A549 (cell line): Measurements from ENCODE around the gene ACYP2. TPM values are rescaled to one million over a fixed set of nuclear protein-coding genes. Genes with fewer than 3 reads are reported as not detected.

ENCODE experiments used
- ATAC-seq, 2 experiments: fragments of 200-7000 bp in 1 of 2; fragments of >200 bp in 1 of 2; cut with Nextera tagmentation in 1 of 2; cut with Tn5 transposase in 1 of 2; 3 replicates each; pipeline versions ENCODE4 v1.8.0 to v1.9.1; 2018 to 2020; ENCODE audit warnings: mild to moderate bottlenecking in 1 of 2, moderate library complexity in 1 of 2
- CTCF ChIA-PET: fragments of 300-600 bp; sonication (Branson Sonifier 250); formaldehyde crosslinking; extraction: SDS; loops from one replicate; lab custom pipeline; 2021; ENCODE audit warnings: antibody characterized with exemption, inconsistent platforms; lab: Yijun Ruan, JAX
- POLR2A ChIA-PET: fragments of 350-600 bp; formaldehyde crosslinking; extraction: SDS; loops from one replicate; lab custom pipeline; 2021; ENCODE audit warnings: antibody characterized with exemption, inconsistent platforms; lab: Yijun Ruan, JAX
- DNase-seq, 2 experiments: peaks; one replicate each; pipeline versions ENCODE4 v3.0.0 to v3.0.0-alpha.2; 2011 to 2016; ENCODE audit warnings: low read depth in 1 of 2, low spot score in 1 of 2
- FAIRE-seq: peaks from 2 replicates; lab custom pipeline; 2011; peaks lifted over from hg19 to GRCh38; lab: Jason Lieb, UNC
- H3K27ac ChIP-seq, 2 experiments: fragments of >200 bp; sonication (Bioruptor Twin); formaldehyde crosslinking; 3 replicates each; pipeline ENCODE4 v1.5.1; 2016 to 2017
- H3K4me1 ChIP-seq: fragments of >200 bp; sonication (Bioruptor Twin); formaldehyde crosslinking; 3 replicates; pipeline ENCODE4 v1.6.1; 2016
- H3K4me2 ChIP-seq: fragments of >200 bp; sonication (Bioruptor Twin); formaldehyde crosslinking; 3 replicates; pipeline ENCODE4 v1.6.1; 2016
- H3K4me3 ChIP-seq: fragments of >200 bp; sonication (Bioruptor Twin); formaldehyde crosslinking; 3 replicates; pipeline ENCODE4 v1.5.1; 2016
- H3K9me3 ChIP-seq: fragments of >200 bp; sonication (Bioruptor Twin); formaldehyde crosslinking; 3 replicates; pipeline ENCODE4 v1.6.1; 2016
- CEBPB ChIP-seq, 2 experiments: fragments of >200 bp in 1 of 2; sonication (Bioruptor Twin) in 1 of 2; formaldehyde crosslinking in 1 of 2; IDR thresholded peaks; 2 replicates each; pipeline ENCODE4 v1.6.1; 2012 to 2016
- CHD2 ChIP-seq: fragments of 150-350 bp; IDR thresholded peaks from 2 replicates; pipeline ENCODE4 v1.6.1; 2014; ENCODE audit warnings: low read length; ENCODE audit not compliant: partially characterized antibody
- EHF ChIP-seq: fragments of 250-450 bp; sonication (Bioruptor Pico); IDR thresholded peaks from 2 replicates; pipeline ENCODE4 v1.5.0; 2020; ENCODE audit warnings: mild to moderate bottlenecking
- FOSB ChIP-seq: fragments of 250-450 bp; sonication (Bioruptor Pico); IDR thresholded peaks from 2 replicates; pipeline ENCODE4 v1.5.0; 2020; ENCODE audit warnings: mild to moderate bottlenecking, moderate library complexity
- KDM1A ChIP-seq: fragments of 200-600 bp; sonication (generic); IDR thresholded peaks from 2 replicates; pipeline ENCODE4 v1.6.1; 2016; ENCODE audit warnings: low read depth, mild to moderate bottlenecking
- RAD21 ChIP-seq, 2 experiments: fragments of >200 bp in 1 of 2; sonication (Bioruptor Twin) in 1 of 2; formaldehyde crosslinking in 1 of 2; IDR thresholded peaks in 1 of 2; conservative IDR thresholded peaks in 1 of 2; 2 replicates in 1 of 2; 3 replicates in 1 of 2; pipeline ENCODE4 v1.6.1; 2012 to 2018; ENCODE audit warnings: inconsistent platforms in 1 of 2
- RCOR1 ChIP-seq: fragments of 150-350 bp; IDR thresholded peaks from 2 replicates; pipeline ENCODE4 v1.6.1; 2014; ENCODE audit warnings: antibody characterized with exemption, low read length, low read depth
- RFX5 ChIP-seq: fragments of 450-650 bp; IDR thresholded peaks from 2 replicates; pipeline ENCODE4 v1.7.1; 2014; ENCODE audit warnings: antibody characterized with exemption, mild to moderate bottlenecking, moderate library complexity
- SMC3 ChIP-seq: fragments of >200 bp; sonication (Bioruptor Twin); formaldehyde crosslinking; IDR thresholded peaks from 3 replicates; pipeline ENCODE4 v1.6.1; 2018; ENCODE audit warnings: inconsistent platforms
- SREBF2 ChIP-seq: fragments of 450-650 bp; IDR thresholded peaks from 2 replicates; pipeline ENCODE4 v1.6.1; 2014; ENCODE audit warnings: mild to moderate bottlenecking, moderate library complexity
- ZNF302 ChIP-seq: fragments of 250-450 bp; sonication (Bioruptor Pico); IDR thresholded peaks from 2 replicates; pipeline ENCODE4 v1.9.0; 2021; ENCODE audit warnings: inconsistent platforms, mild to moderate bottlenecking, moderate library complexity
- ZSCAN20 ChIP-seq: fragments of 250-450 bp; sonication (Bioruptor Pico); IDR thresholded peaks from 2 replicates; pipeline ENCODE4 v1.8.0; 2022; ENCODE audit warnings: mild to moderate bottlenecking, moderate library complexity
- WGBS: methylation state at CpG from one replicate; pipeline ENCODE4 v1.1.6; 2017; ENCODE audit errors: missing lambda C conversion rate; 5-methylcytosine and 5-hydroxymethylcytosine counted together
- polyA plus RNA-seq, 4 experiments: library from polyadenylated mRNA; depleted of rRNA in 3 of 4; stranded (reverse); fragments of >200 nt; fragmentation: RNase III in 1 of 4; extraction: RNeasy Plus Mini Kit Qiagen cat#74134 plus additional on column Dnase treatment in 1 of 4; gene quantifications; 2 replicates in 3 of 4; 3 replicates in 1 of 4; pipeline ENCODE4 v1.2.3, GENCODE V29; 2011 to 2017
- TF ChIP-seq, protein P1 (sequence below): fragments of 250-450 bp; sonication (Bioruptor Pico); IDR thresholded peaks from 2 replicates; pipeline ENCODE4 v1.5.0; 2020; ENCODE audit warnings: low read depth, mild to moderate bottlenecking, moderate library complexity
- TF ChIP-seq, protein P2 (sequence below): fragments of 150-350 bp; IDR thresholded peaks from 2 replicates; pipeline ENCODE4 v1.6.1; 2014; ENCODE audit warnings: low read depth, mild to moderate bottlenecking, low read length
- TF ChIP-seq, protein P3 (sequence below): fragments of >200 bp; sonication (Bioruptor Twin); formaldehyde crosslinking; IDR thresholded peaks from 3 replicates; pipeline ENCODE4 v1.5.1; 2016

The ACYP2 gene
- polyA plus RNA-seq, 2 of the 4 experiments (the other 2 are of a cell fraction), result 10.0 to 11.4 TPM

DNA sequence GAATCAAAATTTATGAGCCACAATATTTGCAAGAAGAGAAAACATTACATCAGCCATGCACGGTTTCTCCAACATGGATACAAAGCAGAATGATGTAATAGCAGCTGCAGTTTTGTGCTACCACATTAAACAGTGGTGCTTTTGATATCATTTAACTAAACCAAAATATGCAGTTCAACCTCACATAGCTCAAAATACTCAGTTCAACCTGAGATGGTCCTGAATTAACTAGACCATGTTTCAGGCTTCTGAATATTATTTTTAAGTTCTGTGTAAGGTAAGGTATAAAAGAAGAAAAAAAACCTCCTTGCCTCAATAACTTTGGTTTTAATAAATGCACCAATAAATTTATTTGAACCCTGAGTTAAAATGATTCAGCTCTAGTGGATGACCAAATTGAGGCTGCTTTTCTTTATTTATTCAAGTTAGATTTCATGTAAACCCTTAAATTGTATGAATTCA, 159.4 kb downstream of the ACYP2 start:
- ChIA-PET CTCF (interaction anchor here (0.6 kb wide), 1 partner anchor 56 kb away, joined by 4 read pairs; no protein-coding TSS in a partner anchor), POLR2A (no interaction called here)
- 13% methylated on average over 1 of the region's 1 CpG for WGBS
- DNase-seq (peak in 1 of 2 experiments; percentile 23), ATAC-seq (no peak), FAIRE-seq (peak; percentile 74)
- TF ChIP-seq EHF (CRISPR knock-in tag) (no peak), CEBPB (IDR thresholded peaks at IDR 0.05) (0 out of 4 replicates have a peak, but pooled peaks of 1 of the 2 experiments have one; percentile 24)
- peaks cover 2% of the 10 kb centered on the region; the same call in 2 of the 3 replicates for H3K9me3 ChIP-seq
- H3K27ac ChIP-seq, result peak overlapping the region; percentile 61 to 78; a peak in 4 of 6 replicates
- peaks cover 8% of the 10 kb centered on the region; the same call in 2 of the 3 replicates for H3K4me1 ChIP-seq
- H3K4me2 ChIP-seq, result peak overlapping the region; percentile 34; the same call in 2 of the 3 replicates
- H3K4me3 ChIP-seq, result no peak overlapping the region

DNA sequence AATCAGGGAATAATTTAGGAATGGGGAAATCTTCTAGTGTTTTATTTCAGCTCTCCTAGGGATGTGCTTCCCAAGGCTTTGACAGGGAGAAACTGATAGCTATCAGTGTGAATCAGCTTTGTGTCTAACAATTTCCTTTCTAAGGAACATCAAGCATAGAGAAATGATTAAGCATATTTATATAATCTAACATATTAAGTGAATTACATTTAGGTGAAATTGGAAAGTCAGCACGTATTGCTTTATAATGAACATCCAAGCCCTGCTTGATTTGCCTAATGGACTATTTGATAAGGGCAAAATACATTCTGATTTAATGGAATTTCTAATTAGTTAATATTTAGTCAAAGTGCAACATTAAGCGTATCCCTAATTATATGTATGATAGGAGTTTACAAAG, 160.1 kb downstream of the ACYP2 start:
- no peak overlapping the region for H3K4me3 ChIP-seq
- peaks cover 8% of the 10 kb centered on the region; the same call in 2 of the 3 replicates for H3K4me1 ChIP-seq
- POLR2A ChIA-PET, result no interaction called here
- no peak overlapping the region for H3K4me2 ChIP-seq
- no peak for ATAC-seq
- H3K27ac ChIP-seq, result peak overlapping the region; percentile 61 to 78; a peak in 3 of 6 replicates
- no peak for FAIRE-seq
- 70% methylated on average over 2 of the region's 2 CpGs for WGBS
- DNase-seq, result no peak
- H3K9me3 ChIP-seq, result peaks cover 2% of the 10 kb centered on the region; the same call in 2 of the 3 replicates
- CTCF ChIA-PET, result interaction anchor here (0.6 to 0.7 kb wide), 2 partner anchors 18 to 56 kb away, joined by 3 to 4 read pairs; no protein-coding TSS in a partner anchor
- TF ChIP-seq, protein P1, sequence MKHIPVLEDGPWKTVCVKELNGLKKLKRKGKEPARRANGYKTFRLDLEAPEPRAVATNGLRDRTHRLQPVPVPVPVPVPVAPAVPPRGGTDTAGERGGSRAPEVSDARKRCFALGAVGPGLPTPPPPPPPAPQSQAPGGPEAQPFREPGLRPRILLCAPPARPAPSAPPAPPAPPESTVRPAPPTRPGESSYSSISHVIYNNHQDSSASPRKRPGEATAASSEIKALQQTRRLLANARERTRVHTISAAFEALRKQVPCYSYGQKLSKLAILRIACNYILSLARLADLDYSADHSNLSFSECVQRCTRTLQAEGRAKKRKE (CRISPR knock-in tag), result no peak
- TF ChIP-seq RAD21 (conservative IDR thresholded peaks at IDR 0.05 in 1 of 2, IDR thresholded peaks at IDR 0.05 in 1 of 2) (no peak), SREBF2 (no peak), SMC3 (no peak), ZSCAN20 (no peak), CHD2 (no peak), FOSB (CRISPR knock-in tag) (no peak), RFX5 (no peak), RCOR1 (no peak), KDM1A (no peak)
- TF ChIP-seq, all 56 proteins: peak for 0

DNA sequence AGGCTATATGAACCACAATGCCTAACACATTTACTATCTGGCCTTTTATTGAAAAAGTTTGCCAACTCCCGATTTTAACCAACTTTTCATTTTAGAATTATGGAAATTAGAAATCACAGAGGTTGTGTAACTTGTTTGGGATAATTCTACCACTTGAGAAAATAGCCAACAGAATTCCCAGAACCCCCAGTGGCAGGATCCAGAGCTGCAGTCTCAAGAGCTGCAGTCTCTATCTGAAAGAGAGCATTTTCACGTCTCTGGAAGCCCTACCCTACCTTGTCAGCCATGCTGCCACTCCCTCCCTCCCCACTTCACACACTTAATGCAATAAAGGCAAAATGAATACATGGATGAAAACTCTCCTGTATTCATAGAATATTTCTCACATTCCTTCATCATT, 164.0 kb downstream of the ACYP2 start:
- WGBS, result 34% methylated on average over 2 of the region's 2 CpGs
- Histone ChIP-seq H3K4me3 (no peak overlapping the region), H3K27ac (no peak overlapping the region), H3K4me2 (no peak overlapping the region), H3K9me3 (no peaks in the 10 kb centered on the region), H3K4me1 (peaks cover 8% of the 10 kb centered on the region; the same call in 2 of the 3 replicates)
- CTCF ChIA-PET, result interaction anchor here (0.6 to 1.4 kb wide), 3 partner anchors 8 to 97 kb away, joined by 3 to 4 read pairs (median 3); no protein-coding TSS in a partner anchor
- FAIRE-seq (no peak), ATAC-seq (peak; percentile 84 to 92; a peak in 5 of 6 replicates), DNase-seq (peak; percentile 17 to 53)
- POLR2A ChIA-PET, result no interaction called here
- TF ChIP-seq, protein P2, sequence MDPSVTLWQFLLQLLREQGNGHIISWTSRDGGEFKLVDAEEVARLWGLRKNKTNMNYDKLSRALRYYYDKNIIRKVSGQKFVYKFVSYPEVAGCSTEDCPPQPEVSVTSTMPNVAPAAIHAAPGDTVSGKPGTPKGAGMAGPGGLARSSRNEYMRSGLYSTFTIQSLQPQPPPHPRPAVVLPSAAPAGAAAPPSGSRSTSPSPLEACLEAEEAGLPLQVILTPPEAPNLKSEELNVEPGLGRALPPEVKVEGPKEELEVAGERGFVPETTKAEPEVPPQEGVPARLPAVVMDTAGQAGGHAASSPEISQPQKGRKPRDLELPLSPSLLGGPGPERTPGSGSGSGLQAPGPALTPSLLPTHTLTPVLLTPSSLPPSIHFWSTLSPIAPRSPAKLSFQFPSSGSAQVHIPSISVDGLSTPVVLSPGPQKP, result no peak
- TF ChIP-seq ZNF302 (CRISPR knock-in tag), result no peak
- TF ChIP-seq, protein P3, sequence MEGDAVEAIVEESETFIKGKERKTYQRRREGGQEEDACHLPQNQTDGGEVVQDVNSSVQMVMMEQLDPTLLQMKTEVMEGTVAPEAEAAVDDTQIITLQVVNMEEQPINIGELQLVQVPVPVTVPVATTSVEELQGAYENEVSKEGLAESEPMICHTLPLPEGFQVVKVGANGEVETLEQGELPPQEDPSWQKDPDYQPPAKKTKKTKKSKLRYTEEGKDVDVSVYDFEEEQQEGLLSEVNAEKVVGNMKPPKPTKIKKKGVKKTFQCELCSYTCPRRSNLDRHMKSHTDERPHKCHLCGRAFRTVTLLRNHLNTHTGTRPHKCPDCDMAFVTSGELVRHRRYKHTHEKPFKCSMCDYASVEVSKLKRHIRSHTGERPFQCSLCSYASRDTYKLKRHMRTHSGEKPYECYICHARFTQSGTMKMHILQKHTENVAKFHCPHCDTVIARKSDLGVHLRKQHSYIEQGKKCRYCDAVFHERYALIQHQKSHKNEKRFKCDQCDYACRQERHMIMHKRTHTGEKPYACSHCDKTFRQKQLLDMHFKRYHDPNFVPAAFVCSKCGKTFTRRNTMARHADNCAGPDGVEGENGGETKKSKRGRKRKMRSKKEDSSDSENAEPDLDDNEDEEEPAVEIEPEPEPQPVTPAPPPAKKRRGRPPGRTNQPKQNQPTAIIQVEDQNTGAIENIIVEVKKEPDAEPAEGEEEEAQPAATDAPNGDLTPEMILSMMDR, result 0 out of 3 replicates have a peak, but pooled peaks have one; percentile 6
